GM23338 (cell line): ENCODE measurements around the gene U2SURP. TPM values are rescaled to one million over a fixed set of nuclear protein-coding genes. Genes with fewer than 3 reads are reported as not detected.

Source experiments
- ATAC-seq: fragments of 200-7000 bp; cut with Tn5 transposase; 3 replicates; pipeline ENCODE4 v1.9.1; 2020
- DNase-seq: peaks from one replicate; pipeline ENCODE4 v3.0.0-alpha.2; 2015; ENCODE audit warnings: low spot score
- H2AFZ ChIP-seq: fragments of 200-600 bp; sonication (generic); 2 replicates; pipeline ENCODE4 v1.8.0; 2016; ENCODE audit warnings: antibody characterized with exemption, mild to moderate bottlenecking, moderate library complexity
- H3F3A ChIP-seq: fragments of 200-600 bp; sonication (generic); replicated peaks from 2 replicates; pipeline ENCODE4 v1.8.0; 2017; ENCODE audit warnings: antibody characterized with exemption, mixed run types, low read depth
- H3K27ac ChIP-seq: fragments of 200-600 bp; sonication (generic); 2 replicates; pipeline ENCODE4 v1.6.1; 2016; ENCODE audit warnings: low read depth
- H3K27me3 ChIP-seq: fragments of 200-600 bp; sonication (generic); 2 replicates; pipeline ENCODE4 v1.8.0; 2016; ENCODE audit warnings: mild to moderate bottlenecking, mixed run types, moderate library complexity; ENCODE audit not compliant: insufficient read depth
- H3K36me3 ChIP-seq: fragments of 200-600 bp; sonication (generic); 2 replicates; pipeline ENCODE4 v1.8.0; 2016; ENCODE audit warnings: mild to moderate bottlenecking; ENCODE audit not compliant: insufficient read depth
- H3K4me1 ChIP-seq: fragments of 200-600 bp; sonication (generic); 2 replicates; pipeline ENCODE4 v1.8.0; 2016; ENCODE audit warnings: mild to moderate bottlenecking, moderate library complexity; ENCODE audit not compliant: insufficient read depth
- H3K4me2 ChIP-seq: fragments of 200-600 bp; sonication (generic); 2 replicates; pipeline ENCODE4 v1.7.1; 2017; ENCODE audit warnings: mixed run types
- H3K4me3 ChIP-seq: fragments of 200-600 bp; sonication (generic); 2 replicates; pipeline ENCODE4 v1.6.1; 2016; ENCODE audit warnings: mixed run types
- H3K79me2 ChIP-seq: fragments of 200-600 bp; sonication (generic); replicated peaks from 2 replicates; pipeline ENCODE4 v1.8.0; 2017; ENCODE audit warnings: mild to moderate bottlenecking; ENCODE audit not compliant: insufficient read depth
- H3K9me2 ChIP-seq: fragments of 200-600 bp; sonication (generic); 2 replicates; pipeline ENCODE4 v1.8.0; 2017; ENCODE audit not compliant: insufficient read depth
- H4K20me1 ChIP-seq: fragments of 200-600 bp; sonication (generic); replicated peaks from 2 replicates; pipeline ENCODE4 v1.8.0; 2017; ENCODE audit warnings: mild to moderate bottlenecking; ENCODE audit not compliant: insufficient read depth
- H3K27ac Mint-ChIP-seq: 2 replicates; pipeline ENCODE4 v1.8.0; 2020; ENCODE audit warnings: inconsistent platforms, mild to moderate bottlenecking, moderate library complexity, mixed read lengths
- H3K27me3 Mint-ChIP-seq: 3 replicates; pipeline ENCODE4 v1.8.0; 2022; ENCODE audit warnings: low read depth, mild to moderate bottlenecking, moderate library complexity, mixed read lengths, inconsistent platforms; ENCODE audit not compliant: insufficient read depth, poor library complexity
- H3K36me3 Mint-ChIP-seq: 3 replicates; pipeline ENCODE4 v1.8.0; 2021; ENCODE audit warnings: low read depth, mild to moderate bottlenecking, inconsistent platforms, moderate library complexity, mixed read lengths
- H3K4me1 Mint-ChIP-seq: 3 replicates; pipeline ENCODE4 v1.8.0; 2020; ENCODE audit warnings: mild to moderate bottlenecking, inconsistent platforms, mixed read lengths
- H3K4me3 Mint-ChIP-seq: 3 replicates; pipeline ENCODE4 v1.8.0; 2021; ENCODE audit warnings: moderate library complexity, mild to moderate bottlenecking, inconsistent platforms, mixed read lengths
- H3K9me3 Mint-ChIP-seq: 3 replicates; pipeline ENCODE4 v1.8.0; 2020; ENCODE audit warnings: moderate library complexity, mild to moderate bottlenecking, inconsistent platforms, mixed read lengths
- CREB1 ChIP-seq: fragments of 250-450 bp; sonication (Bioruptor Pico); IDR thresholded peaks from 2 replicates; pipeline ENCODE4 v1.5.0; 2020; ENCODE audit warnings: low read depth, mild to moderate bottlenecking, moderate library complexity
- CTCF ChIP-seq, 2 experiments: fragments of 200-600 bp in 1 of 2; sonication (generic) in 1 of 2; conservative IDR thresholded peaks; 2 replicates each; pipeline versions ENCODE4 v1.5.1 to v1.6.1; 2016 to 2017; ENCODE audit warnings: antibody characterized with exemption in 2 of 2, low read depth in 2 of 2, mild to moderate bottlenecking in 2 of 2, moderate library complexity in 1 of 2
- EZH2 ChIP-seq: fragments of 200-600 bp; sonication (generic); IDR thresholded peaks from one replicate; pipeline ENCODE4 v1.8.0; 2017; ENCODE audit warnings: antibody characterized with exemption, mild to moderate bottlenecking, low read depth; ENCODE audit not compliant: unreplicated experiment
- EZH2phosphoT487 ChIP-seq: fragments of 200-600 bp; sonication (generic); IDR thresholded peaks from one replicate; pipeline ENCODE4 v1.8.1; 2018; ENCODE audit warnings: antibody characterized with exemption; ENCODE audit not compliant: unreplicated experiment
- JUNB ChIP-seq: IDR thresholded peaks from one replicate; pipeline ENCODE4 v1.6.1; 2016; ENCODE audit warnings: antibody characterized with exemption; ENCODE audit not compliant: unreplicated experiment
- NANOG ChIP-seq: IDR thresholded peaks from 2 replicates; pipeline ENCODE4 v1.6.1; 2016; ENCODE audit warnings: antibody characterized with exemption, borderline replicate concordance
- POLR2AphosphoS5 ChIP-seq: IDR thresholded peaks from 2 replicates; pipeline ENCODE4 v1.6.1; 2016; ENCODE audit warnings: antibody characterized with exemption, low read depth
- REST ChIP-seq: IDR thresholded peaks from one replicate; pipeline ENCODE4 v1.6.1; 2018; ENCODE audit warnings: antibody characterized with exemption; ENCODE audit not compliant: unreplicated experiment
- STAT1 ChIP-seq: IDR thresholded peaks from one replicate; pipeline ENCODE4 v1.6.1; 2016; ENCODE audit warnings: antibody characterized with exemption; ENCODE audit not compliant: unreplicated experiment
- ZNF114 ChIP-seq: fragments of 250-450 bp; sonication (Bioruptor Pico); IDR thresholded peaks from 2 replicates; pipeline ENCODE4 v1.5.0; 2020; ENCODE audit warnings: mild to moderate bottlenecking, moderate library complexity
- ZNF331 ChIP-seq: fragments of 250-450 bp; sonication (Bioruptor Pico); IDR thresholded peaks from 2 replicates; pipeline ENCODE4 v1.5.0; 2020; ENCODE audit warnings: low read depth, mild to moderate bottlenecking, moderate library complexity
- ZNF462 ChIP-seq: fragments of 250-450 bp; sonication (Bioruptor Pico); IDR thresholded peaks from 2 replicates; pipeline ENCODE4 v1.5.0; 2020; ENCODE audit warnings: mild to moderate bottlenecking, moderate library complexity
- polyA plus RNA-seq: library from polyadenylated mRNA; unstranded; fragments of >200 nt; fragmentation: Nextera tagmentation; extraction: Ambion mirVana; gene quantifications from 2 replicates; pipeline ENCODE4 v1.2.1, GENCODE V29; 2016
- total RNA-seq: library from RNA; depleted of rRNA; stranded (reverse); fragments of >200 nt; shearing (Covaris generic); gene quantifications from 2 replicates; pipeline ENCODE4 v1.2.3, GENCODE V29; 2014

U2SURP gene
- total and polyA plus RNA-seq, 2 experiments from 2014 or later = 116 to 372 TPM

GRCh38 chr3:143000528-143000927 lies 842 bp upstream of the U2SURP start:
- Mint-ChIP-seq H3K4me1 (peaks cover 26% of the 10 kb centered on the region), H3K36me3 (no peaks in the 10 kb centered on the region; the same call in 2 of the 3 replicates), H3K4me3 (peak overlapping the region; percentile 99), H3K27ac (peak overlapping the region; percentile 100), H3K9me3 (no peaks in the 10 kb centered on the region), H3K27me3 (peaks cover 11% of the 10 kb centered on the region)
- Histone ChIP-seq H3K79me2 (peaks cover 44% of the 10 kb centered on the region), H3K27me3 (no peaks in the 10 kb centered on the region), H3K36me3 (no peaks in the 10 kb centered on the region), H3K4me3 (peak overlapping the region; percentile 88), H3K27ac (peak overlapping the region; percentile 93), H2AFZ (peak overlapping the region; percentile 28; the same call in 1 of the 2 replicates), H4K20me1 (peaks cover 11% of the 10 kb centered on the region), H3K4me1 (peaks cover 18% of the 10 kb centered on the region), H3K9me2 (no peaks in the 10 kb centered on the region), H3K4me2 (peak overlapping the region; percentile 83), H3F3A (0 out of 2 replicates have a peak, but pooled peaks cover 4% of the 10 kb centered on the region)
- DNase-seq = peak; percentile 18
- TF ChIP-seq JUNB (no peak), CTCF (conservative IDR thresholded peaks at IDR 0.05; ENCODE audit: low read depth in 2 of 2) (no peak), EZH2 (no peak), ZNF114 (CRISPR knock-in tag) (no peak), STAT1 (no peak), POLR2AphosphoS5 (no peak), NANOG (no peak), ZNF331 (CRISPR knock-in tag) (no peak), CREB1 (CRISPR knock-in tag) (no peak), ZNF462 (CRISPR knock-in tag) (no peak), REST (no peak), EZH2phosphoT487 (no peak)
- ATAC-seq = peak; percentile 7; the same call in 1 of the 3 replicates
